HepG2 (cell line): ENCODE data around the gene DOCK9. TPM values are rescaled to one million over a fixed set of nuclear protein-coding genes. Genes with fewer than 3 reads are reported as not detected.

Experiments used
- ATAC-seq: fragments of 200-7000 bp; cut with Tn5 transposase; 3 replicates; pipeline ENCODE4 v1.9.1; 2020; ENCODE audit warnings: mild to moderate bottlenecking, moderate library complexity
- BruUV-seq: library from RNA; stranded (reverse); fragments of 400-500 nt; replicated peaks from 2 replicates; lab custom pipeline; 2021; lab: Mats Ljungman, UMichigan
- CTCF ChIA-PET: fragments of 300-600 bp; formaldehyde crosslinking; extraction: SDS; loops from one replicate; lab custom pipeline; 2021; ENCODE audit warnings: low total read pairs, inconsistent platforms, low intra/inter-chr PET ratio; lab: Yijun Ruan, JAX
- POLR2A ChIA-PET: fragments of 350-600 bp; sonication (Branson Sonifier 250); formaldehyde crosslinking; loops from one replicate; lab custom pipeline; 2020; ENCODE audit warnings: antibody characterized with exemption, inconsistent platforms; lab: Yijun Ruan, JAX
- DNase-seq: peaks from one replicate; pipeline ENCODE4 v3.0.0-alpha.2; 2015; ENCODE audit warnings: low spot score
- FAIRE-seq: peaks from 3 replicates; lab custom pipeline; 2011; peaks lifted over from hg19 to GRCh38; lab: Jason Lieb, UNC
- H2AFZ ChIP-seq: one replicate; pipeline ENCODE4 v1.6.1; 2011; ENCODE audit warnings: low read length, inconsistent platforms
- H3K27ac ChIP-seq: fragments of 300-600 bp; 3 replicates; pipeline ENCODE4 v1.8.0; 2011; ENCODE audit warnings: mixed run types, mild to moderate bottlenecking, mixed read lengths, low read length, inconsistent platforms; ENCODE audit not compliant: insufficient read depth; ENCODE audit errors: extremely low read length
- H3K27me3 ChIP-seq, 2 experiments: fragments of 200-600 bp in 1 of 2; 2 replicates in 1 of 2; 3 replicates in 1 of 2; pipeline versions ENCODE4 v1.6.0 to v1.8.0; 2011; ENCODE audit warnings: low read length in 2 of 2, mild to moderate bottlenecking in 2 of 2, moderate library complexity in 2 of 2, inconsistent platforms in 1 of 2; ENCODE audit not compliant: insufficient read depth in 2 of 2, control insufficient read depth in 1 of 2
- H3K36me3 ChIP-seq, 2 experiments: fragments of 200-600 bp in 1 of 2; replicated peaks in 1 of 2; 2 replicates in 1 of 2; 3 replicates in 1 of 2; pipeline versions ENCODE4 v1.5.1 to v1.8.0; 2011; ENCODE audit warnings: low read length in 2 of 2, inconsistent platforms in 1 of 2; ENCODE audit not compliant: insufficient read depth in 2 of 2, control insufficient read depth in 1 of 2
- H3K4me1 ChIP-seq: 2 replicates; pipeline ENCODE4 v1.5.1; 2012; ENCODE audit warnings: low read length, inconsistent platforms; ENCODE audit not compliant: insufficient read depth
- H3K4me2 ChIP-seq: 2 replicates; pipeline ENCODE4 v1.6.0; 2011; ENCODE audit warnings: low read depth, low read length, inconsistent platforms
- H3K4me3 ChIP-seq, 3 experiments: fragments of 200-600 bp in 1 of 3; sonication (generic), shearing (Covaris generic) in 1 of 3; replicated peaks in 1 of 3; 2 replicates each; pipeline ENCODE4 v1.5.1; 2011 to 2016; ENCODE audit warnings: low read length in 3 of 3, inconsistent platforms in 2 of 3, low read depth in 2 of 3, mild to moderate bottlenecking in 2 of 3, control low read depth in 1 of 3, mixed read lengths in 1 of 3; ENCODE audit not compliant: insufficient read depth in 1 of 3
- H3K79me2 ChIP-seq: one replicate; pipeline ENCODE4 v1.6.1; 2011; ENCODE audit warnings: low read length, inconsistent platforms; ENCODE audit not compliant: insufficient read depth
- H3K9ac ChIP-seq: 2 replicates; pipeline ENCODE4 v1.6.0; 2011; ENCODE audit warnings: mild to moderate bottlenecking, low read depth, low read length, inconsistent platforms; ENCODE audit not compliant: insufficient read depth
- H3K9me3 ChIP-seq: 2 replicates; pipeline ENCODE4 v1.5.1; 2012; ENCODE audit warnings: mild to moderate bottlenecking, low read length
- H4K20me1 ChIP-seq: 2 replicates; pipeline ENCODE4 v1.6.0; 2011; ENCODE audit warnings: inconsistent platforms, mild to moderate bottlenecking, low read length, moderate library complexity; ENCODE audit not compliant: insufficient read depth
- ARNT ChIP-seq: fragments of 450-650 bp; IDR thresholded peaks from 2 replicates; pipeline ENCODE4 v1.6.1; 2017
- FOXM1 ChIP-seq: sonication (generic); formaldehyde crosslinking; IDR thresholded peaks from 2 replicates; pipeline ENCODE4 v1.5.0; 2020; ENCODE audit warnings: missing genetic modification reagents
- ZNF646 ChIP-seq: sonication (generic); formaldehyde crosslinking; IDR thresholded peaks from 2 replicates; pipeline ENCODE4 v1.9.0; 2021; ENCODE audit warnings: mild to moderate bottlenecking, missing genetic modification reagents
- ZNF652 ChIP-seq: IDR thresholded peaks from 2 replicates; pipeline ENCODE4 v1.6.1; 2016; ENCODE audit warnings: low read depth, borderline replicate concordance
- WGBS: methylation state at CpG from one replicate; pipeline ENCODE4 v1.1.6; 2017; ENCODE audit warnings: low lambda C conversion rate; 5-methylcytosine and 5-hydroxymethylcytosine counted together
- in situ Hi-C: cut with HindIII; loops from 2 replicates; pipeline ENCODE4 v1.10.0; 2017; ENCODE audit warnings: low pct_unique_long_range_greater_than_20kb; ENCODE audit not compliant: extremely low pct_ligation_motif_present
- intact Hi-C: fragments of 100-400 bp; cut with micrococcal nuclease; formaldehyde crosslinking; loops from one replicate; pipeline ENCODE4 v1.10.0; 2022; ENCODE audit not compliant: unreplicated experiment
- polyA plus RNA-seq, 8 experiments: library from polyadenylated mRNA; depleted of rRNA in 3 of 8; stranded (reverse) in 7 of 8; unstranded in 1 of 8; fragments of >200 nt; fragmentation: Illumina TruSeq in 4 of 8; extraction: Trizol in 4 of 8; gene quantifications; 2 replicates each; pipeline versions ENCODE4 v1.2.1 to v1.2.3, GENCODE V29; 2011 to 2016; ENCODE audit warnings: low read depth in 4 of 8, missing spikeins in 1 of 8, mixed read lengths in 1 of 8; ENCODE audit not compliant: insufficient read depth in 1 of 8
- total RNA-seq, 5 experiments: library from RNA; depleted of rRNA; stranded (reverse); fragments of >200 nt; fragmentation: Illumina TruSeq; extraction: Trizol; gene quantifications; 2 replicates each; pipeline ENCODE4 v1.2.3, GENCODE V29; 2016; ENCODE audit warnings: low read depth in 1 of 5

Gene DOCK9
- total and polyA plus RNA-seq, 2 of the 13 experiments (the other 11 are each of a cell fraction or from before 2014, with no cell fraction given) = 0.44 to 0.97 TPM

- no peak for FAIRE-seq
These were observed 170.1 kb downstream of the DOCK9 start for GRCh38 chr13:98807774-98808173.

More at GRCh38 chr13:98807774-98808173, 170.1 kb downstream of the DOCK9 start:
- H3K4me3 ChIP-seq = no peak overlapping the region
- in situ Hi-C loops = no loop called here
- no peaks in the 10 kb centered on the region for H3K9me3 ChIP-seq
- no peaks in the 10 kb centered on the region for H3K79me2 ChIP-seq
- H3K27me3 ChIP-seq = no peaks in the 10 kb centered on the region
- H2AFZ ChIP-seq = no peak overlapping the region
- BruUV-seq = no TSS peak
- H3K4me2 ChIP-seq = no peak overlapping the region
- H4K20me1 ChIP-seq = no peaks in the 10 kb centered on the region
- ATAC-seq = no peak
- no peak overlapping the region for H3K27ac ChIP-seq
- no peaks in the 10 kb centered on the region for H3K36me3 ChIP-seq
- no peak overlapping the region for H3K9ac ChIP-seq
- CTCF ChIA-PET = no interaction called here
- no peaks in the 10 kb centered on the region for H3K4me1 ChIP-seq
- TF ChIP-seq FOXM1 (CRISPR knock-in tag) (no peak), ZNF652 (CRISPR knock-in tag) (no peak), ZNF646 (CRISPR knock-in tag) (no peak), ARNT (no peak)
- TF ChIP-seq, all 625 proteins: peak for 0
- intact Hi-C loops = no loop called here
- 86% methylated on average over 3 of the region's 3 CpGs for WGBS
- POLR2A ChIA-PET = no interaction called here
- DNase-seq = no peak
